ENCODE results near the gene CTNND1. TPM values are rescaled to one million over a fixed set of nuclear protein-coding genes. Genes with fewer than 3 reads are reported as not detected.
A peak's percentile ranks its signal among the peaks of the same experiment; 100 is the strongest.

Gene CTNND1
- total and polyA plus RNA-seq, 7 donors, result 66.0 to 132 (median 97.7) TPM

DNA sequence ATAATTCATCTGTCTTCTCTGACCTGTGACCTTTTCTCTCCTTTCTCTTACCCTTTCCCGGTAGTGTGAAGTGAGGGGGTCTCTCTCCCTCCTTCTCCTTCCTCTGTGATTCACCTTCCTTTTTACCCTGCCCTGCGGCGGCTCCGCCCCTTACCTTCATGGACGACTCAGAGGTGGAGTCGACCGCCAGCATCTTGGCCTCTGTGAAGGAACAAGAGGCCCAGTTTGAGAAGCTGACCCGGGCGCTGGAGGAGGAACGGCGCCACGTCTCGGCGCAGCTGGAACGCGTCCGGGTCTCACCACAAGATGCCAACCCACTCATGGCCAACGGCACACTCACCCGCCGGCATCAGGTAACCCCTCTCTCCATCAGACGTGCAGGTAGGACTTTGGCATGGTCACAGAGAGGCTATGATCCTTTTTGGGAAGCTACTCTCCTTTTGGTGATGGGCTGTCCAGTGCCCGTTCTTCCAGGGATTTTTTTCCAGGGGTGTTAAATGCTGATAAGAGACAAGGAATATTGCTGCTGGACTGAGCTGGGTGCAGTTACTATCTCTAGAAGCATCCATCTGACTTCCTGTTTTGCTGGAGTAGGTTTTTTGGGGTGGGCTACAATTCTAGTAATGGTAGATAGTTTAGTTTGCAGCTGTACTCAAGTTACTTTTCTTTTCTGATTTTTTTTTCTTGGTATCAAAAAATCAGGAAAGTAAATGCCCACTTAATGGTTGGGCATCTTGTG, 29.9 kb downstream of the CTNND1 start:
- H3K4me1 ChIP-seq, result peaks cover 0 to 88% (median 66%) of the 10 kb centered on the region in 4 donors
- peaks cover 2 to 38% (median 15%) of the 10 kb centered on the region in 4 donors for H3K36me3 ChIP-seq

DNA sequence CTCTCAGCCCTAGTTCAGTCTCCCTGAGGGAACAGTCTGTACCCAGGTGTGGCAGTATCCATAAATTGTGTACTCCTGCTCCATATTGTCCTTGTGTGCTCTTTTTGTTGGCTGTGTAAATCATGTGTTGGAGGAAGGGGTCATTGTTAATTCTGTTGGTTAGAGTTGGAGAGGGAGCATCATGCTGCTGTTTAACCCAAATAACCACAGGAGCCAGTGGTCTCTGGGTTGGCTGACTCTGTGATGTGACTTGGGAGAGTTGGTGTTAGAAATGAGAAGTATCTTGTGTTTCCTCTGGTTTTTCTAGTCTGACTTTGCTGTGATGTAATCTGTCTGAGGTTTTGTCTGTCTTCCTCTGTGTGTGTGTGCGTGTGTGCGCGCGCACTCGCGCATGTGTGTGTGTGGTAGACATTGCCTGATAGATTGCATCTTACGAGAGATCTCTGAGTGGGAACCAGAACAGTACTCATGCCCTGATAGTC, 30.5 kb downstream of the CTNND1 start:
- Histone ChIP-seq H3K27ac (peak overlapping the region; percentile 55 to 64 (median 63)), H3K4me1 (peaks cover 0 to 82% (median 60%) of the 10 kb centered on the region in 4 donors)
- WGBS, 2 donors, result 40 to 77% methylated on average over 7 of the region's 7 CpGs

More for the DNA sequence above, 29.9 kb downstream of the CTNND1 start:
- Histone ChIP-seq H3K27me3 (no peaks in the 10 kb centered on the region), H3K27ac (peak overlapping the region; percentile 55 to 64 (median 63)), H3K9me3 (no peaks in the 10 kb centered on the region), H3K4me3 (no peak overlapping the region)
- intact Hi-C loops (cut with DNase I), result no loop called here
- no peak for DNase-seq
- TF ChIP-seq POLR2AphosphoS5 (IDR thresholded peaks at IDR 0.05), result no peak
- TF ChIP-seq POLR2A (IDR thresholded peaks at IDR 0.05), result no peak
- TF ChIP-seq EP300 (IDR thresholded peaks at IDR 0.05), result no peak
- TF ChIP-seq, protein P1, sequence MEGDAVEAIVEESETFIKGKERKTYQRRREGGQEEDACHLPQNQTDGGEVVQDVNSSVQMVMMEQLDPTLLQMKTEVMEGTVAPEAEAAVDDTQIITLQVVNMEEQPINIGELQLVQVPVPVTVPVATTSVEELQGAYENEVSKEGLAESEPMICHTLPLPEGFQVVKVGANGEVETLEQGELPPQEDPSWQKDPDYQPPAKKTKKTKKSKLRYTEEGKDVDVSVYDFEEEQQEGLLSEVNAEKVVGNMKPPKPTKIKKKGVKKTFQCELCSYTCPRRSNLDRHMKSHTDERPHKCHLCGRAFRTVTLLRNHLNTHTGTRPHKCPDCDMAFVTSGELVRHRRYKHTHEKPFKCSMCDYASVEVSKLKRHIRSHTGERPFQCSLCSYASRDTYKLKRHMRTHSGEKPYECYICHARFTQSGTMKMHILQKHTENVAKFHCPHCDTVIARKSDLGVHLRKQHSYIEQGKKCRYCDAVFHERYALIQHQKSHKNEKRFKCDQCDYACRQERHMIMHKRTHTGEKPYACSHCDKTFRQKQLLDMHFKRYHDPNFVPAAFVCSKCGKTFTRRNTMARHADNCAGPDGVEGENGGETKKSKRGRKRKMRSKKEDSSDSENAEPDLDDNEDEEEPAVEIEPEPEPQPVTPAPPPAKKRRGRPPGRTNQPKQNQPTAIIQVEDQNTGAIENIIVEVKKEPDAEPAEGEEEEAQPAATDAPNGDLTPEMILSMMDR (IDR thresholded peaks at IDR 0.05), result no peak
- 87% methylated on average over 22 of the region's 22 CpGs for WGBS, 2 donors

DNA sequence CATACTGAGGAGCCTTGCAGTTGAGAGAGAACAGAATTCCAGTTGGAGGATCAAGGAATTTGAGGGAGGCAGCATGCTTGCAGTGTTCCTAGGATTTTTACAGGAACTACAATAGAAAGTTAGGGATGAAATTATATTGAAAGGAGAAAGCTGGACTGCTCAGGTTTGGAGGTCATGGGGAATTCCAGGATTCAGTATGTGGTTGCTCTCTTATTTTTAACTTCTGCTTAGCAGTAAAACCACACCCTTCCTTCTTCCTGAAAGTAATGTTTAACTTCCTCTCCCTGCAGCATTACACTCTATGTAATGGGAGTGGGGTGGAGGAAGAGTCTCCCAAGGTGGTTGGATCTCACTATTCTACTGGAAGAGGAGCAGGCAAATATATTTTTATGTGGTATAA, 31.3 kb downstream of the CTNND1 start:
- H3K36me3 ChIP-seq, result peaks cover 7 to 52% (median 23%) of the 10 kb centered on the region in 4 donors
- no peaks in the 10 kb centered on the region for H3K27me3 ChIP-seq
- no peaks in the 10 kb centered on the region for H3K9me3 ChIP-seq
- DNase-seq, result no peak
- peak overlapping the region; percentile 55 to 64 (median 63) for H3K27ac ChIP-seq
- H3K4me3 ChIP-seq, result no peak overlapping the region
- peaks cover 0 to 75% (median 53%) of the 10 kb centered on the region in 4 donors for H3K4me1 ChIP-seq
- intact Hi-C loops (cut with DNase I), result no loop called here
- TF ChIP-seq POLR2AphosphoS5 (IDR thresholded peaks at IDR 0.05) (peak in 1 of 4 donors; percentile 50), POLR2A (IDR thresholded peaks at IDR 0.05) (no peak)

More for the DNA sequence above, 30.5 kb downstream of the CTNND1 start:
- H3K27me3 ChIP-seq, result no peaks in the 10 kb centered on the region
- no peak overlapping the region for H3K4me3 ChIP-seq
- H3K9me3 ChIP-seq, result no peaks in the 10 kb centered on the region
- peak; percentile 80 for DNase-seq
- intact Hi-C loops (cut with DNase I), result no loop called here
- peaks cover 7 to 44% (median 21%) of the 10 kb centered on the region in 4 donors for H3K36me3 ChIP-seq
- TF ChIP-seq, protein P1 (IDR thresholded peaks at IDR 0.05), result no peak
- peak in 2 of 4 donors; percentile 16 to 17 for TF ChIP-seq POLR2AphosphoS5 (IDR thresholded peaks at IDR 0.05)
- peak in 1 of 4 donors; percentile 36 for TF ChIP-seq EP300 (IDR thresholded peaks at IDR 0.05)

DNA sequence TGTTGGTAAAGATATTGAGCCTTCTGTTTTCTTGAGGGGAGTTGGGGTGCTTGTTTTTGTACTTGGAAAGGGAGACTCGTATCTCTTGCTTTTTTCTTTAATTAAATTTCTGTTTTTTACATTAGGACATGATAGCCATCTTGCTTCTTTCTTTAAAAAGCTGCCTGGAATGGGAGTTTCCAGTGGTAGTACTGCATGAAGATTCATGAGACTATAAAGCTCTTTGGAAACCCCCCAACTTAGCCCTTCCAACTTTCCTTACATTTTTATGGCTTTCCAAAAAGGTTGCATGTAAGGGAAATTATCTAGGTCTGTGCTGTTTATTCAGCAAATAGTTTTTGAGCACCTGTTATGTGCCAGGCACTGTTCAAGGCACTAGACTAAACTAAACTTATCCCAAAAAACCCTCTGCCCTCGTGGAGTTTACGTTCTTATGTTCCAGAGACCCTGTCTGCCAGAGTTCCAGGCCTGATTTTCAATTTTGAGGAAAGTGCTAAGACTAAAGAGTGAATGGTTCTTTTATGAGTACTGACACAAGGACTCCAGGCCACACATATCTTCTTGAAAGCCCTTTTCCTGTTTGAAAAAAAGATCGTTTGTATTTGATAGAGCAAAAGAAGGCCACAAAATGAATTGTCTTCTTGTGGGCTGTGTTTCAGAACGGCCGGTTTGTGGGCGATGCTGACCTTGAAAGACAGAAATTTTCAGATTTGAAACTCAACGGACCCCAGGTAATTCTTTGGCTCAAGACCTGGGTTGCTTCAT, 31.9 kb downstream of the CTNND1 start:
- peaks cover 7 to 58% (median 23%) of the 10 kb centered on the region in 4 donors for H3K36me3 ChIP-seq
- peaks cover 0 to 73% (median 49%) of the 10 kb centered on the region in 4 donors for H3K4me1 ChIP-seq
- WGBS, 2 donors, result 51 to 52% methylated on average over 8 of the region's 8 CpGs
- no peaks in the 10 kb centered on the region for H3K27me3 ChIP-seq
- H3K9me3 ChIP-seq, result no peaks in the 10 kb centered on the region
- intact Hi-C loops (cut with DNase I), result no loop called here
- H3K27ac ChIP-seq, result peak overlapping the region; percentile 55 to 64 (median 63)
- no peak for DNase-seq
- H3K4me3 ChIP-seq, result no peak overlapping the region
- TF ChIP-seq EP300 (IDR thresholded peaks at IDR 0.05) (no peak), POLR2A (IDR thresholded peaks at IDR 0.05) (no peak), POLR2AphosphoS5 (IDR thresholded peaks at IDR 0.05) (no peak)
- TF ChIP-seq, protein P1 (IDR thresholded peaks at IDR 0.05), result no peak

Data from sigmoid colon (tissue), 7 donors.